HCT116 (cell line): ENCODE measurements around the gene RHOG. TPM values are rescaled to one million over a fixed set of nuclear protein-coding genes. Genes with fewer than 3 reads are reported as not detected.

Source experiments
- ATAC-seq: fragments of 200-7000 bp; cut with Tn5 transposase; 2 replicates; pipeline ENCODE4 v1.9.1; 2020; ENCODE audit warnings: mild to moderate bottlenecking, moderate library complexity
- BruUV-seq: library from RNA; stranded (reverse); fragments of 400-500 nt; replicated peaks from 2 replicates; lab custom pipeline; 2021; lab: Mats Ljungman, UMichigan
- CTCF ChIA-PET: fragments of 300-600 bp; sonication (Branson Sonifier 250); formaldehyde crosslinking; loops from one replicate; lab custom pipeline; 2021; ENCODE audit warnings: antibody characterized with exemption; lab: Charles Lee
- POLR2A ChIA-PET: fragments of 300-600, 350-600 bp; sonication (Branson Sonifier 250); formaldehyde crosslinking; loops from one replicate; lab custom pipeline; 2021; ENCODE audit warnings: antibody characterized with exemption; lab: Charles Lee
- RAD21 ChIA-PET, 2 experiments: fragments of 300-600 bp; sonication (Branson Sonifier 250); formaldehyde crosslinking; loops; one replicate each; lab custom pipeline; 2023; ENCODE audit warnings: low total read pairs in 2 of 2; ENCODE audit not compliant: uncharacterized antibody in 2 of 2, unreplicated experiment in 2 of 2, low non-redundant PET in 1 of 2; lab: Charles Lee
- DNase-seq: peaks from one replicate; pipeline ENCODE4 v3.0.0-alpha.2; 2010; ENCODE audit warnings: low read depth, low spot score
- H2AFZ ChIP-seq: fragments of 200-600 bp; shearing (Covaris generic), sonication (generic); 2 replicates; pipeline ENCODE4 v1.6.1; 2017; ENCODE audit warnings: low read depth, mixed run types, mixed read lengths, antibody characterized with exemption, low read length; ENCODE audit not compliant: poor library complexity, severe bottlenecking
- H3K27ac ChIP-seq: 2 replicates; pipeline ENCODE4 v1.5.1; 2012; ENCODE audit warnings: low read depth, low read length
- H3K27me3 ChIP-seq: fragments of 200-600 bp; sonication (generic); 2 replicates; pipeline ENCODE4 v1.6.1; 2016; ENCODE audit warnings: mixed run types, low read length, mixed read lengths; ENCODE audit not compliant: insufficient read depth
- H3K36me3 ChIP-seq, 2 experiments: fragments of 200-500 bp in 1 of 2; fragments of 200-600 bp in 1 of 2; sonication (Bioruptor generic) in 1 of 2; sonication (generic) in 1 of 2; 2 replicates each; pipeline versions ENCODE4 v1.5.1 to v1.6.1; 2014 to 2016; ENCODE audit warnings: low read length in 2 of 2, inconsistent platforms in 1 of 2, mixed read lengths in 1 of 2, mixed run types in 1 of 2; ENCODE audit not compliant: insufficient read depth in 2 of 2, control insufficient read depth in 1 of 2
- H3K4me1 ChIP-seq, 2 experiments: fragments of 200-600 bp in 1 of 2; sonication (generic) in 1 of 2; 2 replicates each; pipeline versions ENCODE4 v1.5.1 to v1.6.1; 2012 to 2017; ENCODE audit warnings: low read length in 2 of 2, inconsistent platforms in 1 of 2, mild to moderate bottlenecking in 1 of 2, mixed read lengths in 1 of 2, mixed run types in 1 of 2, moderate library complexity in 1 of 2; ENCODE audit not compliant: insufficient read depth in 2 of 2, control insufficient read depth in 1 of 2
- H3K4me2 ChIP-seq: fragments of 200-600 bp; sonication (generic); 2 replicates; pipeline ENCODE4 v1.6.1; 2017; ENCODE audit warnings: mixed run types, low read length, mixed read lengths
- H3K4me3 ChIP-seq, 2 experiments: fragments of 200-600 bp in 1 of 2; sonication (generic) in 1 of 2; replicated peaks in 1 of 2; 2 replicates each; pipeline ENCODE4 v1.5.1; 2011 to 2016; ENCODE audit warnings: low read length in 2 of 2, control low read depth in 1 of 2, low read depth in 1 of 2, mild to moderate bottlenecking in 1 of 2, mixed read lengths in 1 of 2, mixed run types in 1 of 2
- H3K79me2 ChIP-seq: fragments of 200-600 bp; sonication (generic); 2 replicates; pipeline ENCODE4 v1.6.1; 2017; ENCODE audit warnings: mild to moderate bottlenecking, mixed run types, low read length, moderate library complexity, mixed read lengths; ENCODE audit not compliant: insufficient read depth
- H3K9ac ChIP-seq: fragments of 200-600 bp; sonication (generic); 2 replicates; pipeline ENCODE4 v1.6.1; 2016; ENCODE audit warnings: low read length, mixed read lengths
- H3K9me2 ChIP-seq: fragments of 200-600 bp; sonication (generic), shearing (Covaris generic); 2 replicates; pipeline ENCODE4 v1.6.1; 2017; ENCODE audit warnings: mixed run types, mild to moderate bottlenecking, moderate library complexity; ENCODE audit not compliant: insufficient read depth
- H3K9me3 ChIP-seq, 2 experiments: fragments of 200-500 bp in 1 of 2; fragments of 200-600 bp in 1 of 2; sonication (Bioruptor generic) in 1 of 2; sonication (generic) in 1 of 2; 2 replicates each; pipeline ENCODE4 v1.6.1; 2014 to 2017; ENCODE audit warnings: low read length in 2 of 2, mixed read lengths in 2 of 2, inconsistent platforms in 1 of 2, low read depth in 1 of 2, mild to moderate bottlenecking in 1 of 2, mixed run types in 1 of 2, moderate library complexity in 1 of 2; ENCODE audit not compliant: control insufficient read depth in 1 of 2, insufficient read depth in 1 of 2
- H4K20me1 ChIP-seq: fragments of 200-600 bp; sonication (generic), shearing (Covaris generic); 2 replicates; pipeline ENCODE4 v1.6.1; 2017; ENCODE audit warnings: mixed run types, mild to moderate bottlenecking, moderate library complexity; ENCODE audit not compliant: insufficient read depth
- CBX3 ChIP-seq: IDR thresholded peaks from 2 replicates; pipeline ENCODE4 v1.6.1; 2012; ENCODE audit warnings: low read depth
- CEBPB ChIP-seq: IDR thresholded peaks from 2 replicates; pipeline ENCODE4 v1.6.1; 2012; ENCODE audit warnings: low read depth
- CTCF ChIP-seq, 3 experiments: fragments of 200-600 bp in 1 of 3; sonication (generic) in 1 of 3; IDR thresholded peaks in 2 of 3; conservative IDR thresholded peaks in 1 of 3; 2 replicates each; pipeline ENCODE4 v1.5.1; 2012 to 2017; ENCODE audit warnings: low read depth in 2 of 3, low read length in 2 of 3, antibody characterized with exemption in 1 of 3, borderline replicate concordance in 1 of 3, control low read depth in 1 of 3, mild to moderate bottlenecking in 1 of 3, mixed read lengths in 1 of 3, mixed run types in 1 of 3, moderate library complexity in 1 of 3; ENCODE audit not compliant: insufficient read depth in 1 of 3
- EGR1 ChIP-seq: IDR thresholded peaks from 2 replicates; pipeline ENCODE4 v1.6.1; 2012; ENCODE audit warnings: low read depth
- ELF1 ChIP-seq: IDR thresholded peaks from 2 replicates; pipeline ENCODE4 v1.6.1; 2012; ENCODE audit warnings: low read depth, borderline replicate concordance
- EZH2 ChIP-seq: fragments of 200-600 bp; sonication (generic); IDR thresholded peaks from 2 replicates; pipeline ENCODE4 v1.6.1; 2017; ENCODE audit warnings: antibody characterized with exemption, mixed run types
- MAX ChIP-seq: IDR thresholded peaks from 2 replicates; pipeline ENCODE4 v1.6.1; 2012
- POLR2A ChIP-seq: IDR thresholded peaks from 2 replicates; pipeline ENCODE4 v1.7.0; 2011; ENCODE audit warnings: borderline replicate concordance; ENCODE audit not compliant: insufficient read depth, insufficient read length; ENCODE audit errors: extremely low read depth
- POLR2AphosphoS5 ChIP-seq: IDR thresholded peaks from 2 replicates; pipeline ENCODE4 v1.6.1; 2011; ENCODE audit warnings: mild to moderate bottlenecking, low read depth, low read length, moderate library complexity
- RAD21 ChIP-seq: IDR thresholded peaks from 2 replicates; pipeline ENCODE4 v1.6.1; 2012; ENCODE audit warnings: low read depth, mild to moderate bottlenecking
- SP1 ChIP-seq: IDR thresholded peaks from 2 replicates; pipeline ENCODE4 v1.6.1; 2012; ENCODE audit warnings: low read depth
- YY1 ChIP-seq: IDR thresholded peaks from 2 replicates; pipeline ENCODE4 v1.6.1; 2011; ENCODE audit warnings: low read length, low read depth, moderate library complexity, mild to moderate bottlenecking; ENCODE audit not compliant: insufficient replicate concordance; ENCODE audit errors: extremely low read depth
- ZBTB33 ChIP-seq: IDR thresholded peaks from 2 replicates; pipeline ENCODE4 v1.6.1; 2011; ENCODE audit warnings: mild to moderate bottlenecking, low read length, moderate library complexity; ENCODE audit not compliant: insufficient replicate concordance; ENCODE audit errors: extremely low read depth
- ZFX ChIP-seq: fragments of 450-650 bp; IDR thresholded peaks from 2 replicates; pipeline ENCODE4 v1.6.1; 2017
- intact Hi-C: fragments of 100-400 bp; cut with micrococcal nuclease; formaldehyde crosslinking; loops from 2 replicates; pipeline ENCODE4 v1.10.0; 2022
- total RNA-seq: library from RNA; stranded (reverse); gene quantifications from one replicate; pipeline ENCODE4 v1.2.1, GENCODE V29; 2021; ENCODE audit not compliant: unreplicated experiment

RHOG gene
- total RNA-seq, 1 experiment from 2014 or later, result 49.1 TPM

DNA sequence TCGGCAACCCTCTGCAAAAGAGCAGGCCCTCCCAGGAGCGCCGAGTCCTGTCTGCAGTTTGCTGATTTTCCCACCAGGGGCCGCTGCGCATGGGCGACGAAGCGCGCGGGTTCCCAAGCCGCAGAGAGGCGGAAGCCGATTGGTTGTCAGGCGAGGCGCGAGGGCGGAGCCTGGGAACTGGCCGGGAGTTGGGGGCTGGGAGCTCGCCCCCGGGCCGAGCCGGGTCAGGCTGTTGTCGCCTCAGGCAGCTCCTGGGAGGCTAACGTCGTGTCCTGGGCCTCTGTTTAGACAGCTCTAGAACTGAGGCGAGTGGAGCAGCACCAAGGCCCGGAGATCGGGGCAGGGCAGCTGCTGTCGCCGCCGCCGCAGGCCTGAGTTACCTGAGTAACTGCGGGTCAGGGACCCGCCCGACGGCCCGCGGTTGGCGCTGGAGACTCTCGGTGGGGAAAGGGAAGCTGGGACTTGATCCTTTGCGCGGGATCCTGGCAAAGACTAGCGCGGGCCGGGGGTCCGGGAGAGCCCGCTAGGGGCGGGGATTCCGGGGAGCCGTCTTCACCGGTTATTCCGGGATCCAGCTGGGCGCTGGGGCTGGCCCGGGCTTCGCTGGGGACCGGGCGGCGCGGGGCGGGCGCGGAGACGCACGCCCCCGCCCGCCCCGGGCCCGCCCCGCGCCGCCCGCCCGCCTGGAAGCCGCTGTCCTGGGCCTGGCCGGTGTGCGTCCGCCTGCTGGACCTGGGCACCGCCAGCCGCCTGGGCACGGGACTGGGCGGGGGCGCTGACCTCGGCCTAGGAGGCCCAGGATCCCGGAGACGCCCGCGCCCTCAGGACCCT, 14.4 kb upstream of the RHOG start, which contains the start of gene STIM1:
TSS of gene STIM1 (plus strand) at position 688 of the 831 bp plus-strand sequence. CDS start 607 bp downstream, outside the sequence.
- Histone ChIP-seq H3K4me3 (peak within 1 kb of the TSS; percentile 70 to 78), H4K20me1 (no peaks in the 10 kb centered on the region), H3K79me2 (peaks cover 3% of the 10 kb centered on the region; the same call in 1 of the 2 replicates), H3K9me2 (no peaks in the 10 kb centered on the region), H3K27ac (peak within 1 kb of the TSS; percentile 61), H2AFZ (peak within 1 kb of the TSS; percentile 55), H3K4me1 (peaks cover 14 to 31% of the 10 kb centered on the region in 2 experiments), H3K9me3 (no peaks in the 10 kb centered on the region), H3K9ac (peak within 1 kb of the TSS; percentile 68), H3K36me3 (no peaks in the 10 kb centered on the region), H3K4me2 (peak within 1 kb of the TSS; percentile 80), H3K27me3 (no peaks in the 10 kb centered on the region)
- DNase-seq (peak; percentile 86), ATAC-seq (peak; percentile 88)
- BruUV-seq, result no TSS peak
- ChIA-PET RAD21 (interaction anchor here (0.8 to 1.7 kb wide), 6 partner anchors 14 to 218 kb away, joined by 3 to 14 read pairs (median 5); no protein-coding TSS in a partner anchor), CTCF (interaction anchor here (0.6 to 3.5 kb wide), 29 partner anchors 10 to 379 kb away, joined by 3 to 81 read pairs (median 5); partner anchors contain the start of gene RHOG), POLR2A (interaction anchor here (0.8 to 1.4 kb wide), 7 partner anchors 14 to 219 kb away, joined by 3 read pairs; no protein-coding TSS in a partner anchor)
- peak; percentile 65 for TF ChIP-seq SP1
- peak; percentile 86 for TF ChIP-seq RAD21
- TF ChIP-seq EGR1, result peak; percentile 59; the same call in 1 of the 2 replicates
- TF ChIP-seq POLR2A, result no peak
- peak; percentile 70 for TF ChIP-seq MAX
- TF ChIP-seq CEBPB, result no peak
- TF ChIP-seq EZH2, result no peak
- peak; percentile 69; the same call in 1 of the 2 replicates for TF ChIP-seq CBX3
- peak; percentile 64 for TF ChIP-seq ZFX
- peak; percentile 64 for TF ChIP-seq YY1
- peak; percentile 80 to 89 (median 83) for TF ChIP-seq CTCF (IDR thresholded peaks at IDR 0.05 in 2 of 3, conservative IDR thresholded peaks at IDR 0.05 in 1 of 3; ENCODE audit: borderline replicate concordance in 1 of 3, insufficient read depth in 1 of 3, low read depth in 2 of 3, low read length in 2 of 3)
- TF ChIP-seq ZBTB33, result no peak
- TF ChIP-seq POLR2AphosphoS5, result peak; percentile 43
- no peak for TF ChIP-seq ELF1
- intact Hi-C loops, result loop anchor here (1.0 kb wide), 1 partner anchor 217 kb away; no protein-coding TSS in a partner anchor
